Duodenal mucosa (tissue), 2 donors: Measurements from ENCODE around the gene ELL2.
A peak's percentile ranks its signal among the peaks of the same experiment; 100 is the strongest.

Experiments
- H3K27ac ChIP-seq: one replicate; pipeline ENCODE4 v1.7.0; 2013; ENCODE audit warnings: low read depth, low read length
- H3K27me3 ChIP-seq, 2 donors: one replicate each; pipeline ENCODE4 v1.7.0; 2013; ENCODE audit warnings: low read length in 2 of 2, control low read depth in 1 of 2; ENCODE audit not compliant: insufficient read depth in 2 of 2, control insufficient read depth in 1 of 2
- H3K36me3 ChIP-seq, 2 donors: one replicate each; pipeline ENCODE4 v1.7.0; 2013; ENCODE audit warnings: low read length in 2 of 2, control low read depth in 1 of 2; ENCODE audit not compliant: insufficient read depth in 2 of 2, control insufficient read depth in 1 of 2
- H3K4me1 ChIP-seq, 2 donors: one replicate each; pipeline ENCODE4 v1.7.0; 2013; ENCODE audit warnings: low read length in 2 of 2, control low read depth in 1 of 2; ENCODE audit not compliant: insufficient read depth in 2 of 2, control insufficient read depth in 1 of 2
- H3K4me3 ChIP-seq, 2 donors: one replicate each; pipeline ENCODE4 v1.7.0; 2013; ENCODE audit warnings: low read length in 2 of 2, low read depth in 1 of 2
- H3K9ac ChIP-seq, 2 donors: one replicate each; pipeline ENCODE4 v1.7.0; 2013; ENCODE audit warnings: low read length in 2 of 2, low read depth in 1 of 2
- H3K9me3 ChIP-seq, 2 donors: one replicate each; pipeline ENCODE4 v1.7.0; 2013; ENCODE audit warnings: low read length in 2 of 2, control low read depth in 1 of 2; ENCODE audit not compliant: control insufficient read depth in 1 of 2

Gene ELL2

DNA sequence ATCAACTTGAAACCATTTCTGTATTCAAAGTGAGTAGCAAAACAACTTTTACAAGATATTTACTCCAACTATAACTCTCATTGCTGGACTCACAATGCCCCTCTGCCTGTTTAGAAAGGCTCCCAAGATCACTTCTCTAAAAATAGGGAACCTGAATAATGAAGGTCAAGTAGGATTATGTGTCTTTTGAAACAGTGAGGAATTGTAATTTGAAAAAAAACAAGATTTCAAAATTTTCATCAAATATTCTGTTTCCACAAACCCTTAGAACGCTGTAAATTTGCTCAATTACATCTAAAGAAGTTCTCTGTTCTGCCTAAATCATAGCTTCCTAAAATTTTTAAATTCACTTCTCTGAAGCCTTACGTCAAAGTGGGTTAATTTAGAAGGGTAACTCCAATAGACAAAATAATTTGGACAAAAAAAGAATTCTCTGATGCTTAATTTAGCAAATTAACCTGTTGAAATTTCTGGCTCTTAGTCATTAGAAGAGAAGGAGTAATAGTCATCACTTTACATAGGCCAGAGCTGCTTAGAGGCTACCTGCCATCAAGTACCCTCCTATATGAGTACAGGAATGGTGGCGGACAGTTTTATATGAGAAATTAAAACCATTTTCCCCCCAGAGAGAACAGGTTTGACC is 4.0 kb downstream of the ELL2 start:
- Histone ChIP-seq H3K4me3 (peak overlapping the region; percentile 27 to 41), H3K9ac (no peak overlapping the region), H3K36me3 (no peaks in the 10 kb centered on the region), H3K27ac (no peak overlapping the region), H3K27me3 (no peaks in the 10 kb centered on the region), H3K4me1 (peaks cover 26 to 31% of the 10 kb centered on the region in 2 donors), H3K9me3 (no peaks in the 10 kb centered on the region)

DNA sequence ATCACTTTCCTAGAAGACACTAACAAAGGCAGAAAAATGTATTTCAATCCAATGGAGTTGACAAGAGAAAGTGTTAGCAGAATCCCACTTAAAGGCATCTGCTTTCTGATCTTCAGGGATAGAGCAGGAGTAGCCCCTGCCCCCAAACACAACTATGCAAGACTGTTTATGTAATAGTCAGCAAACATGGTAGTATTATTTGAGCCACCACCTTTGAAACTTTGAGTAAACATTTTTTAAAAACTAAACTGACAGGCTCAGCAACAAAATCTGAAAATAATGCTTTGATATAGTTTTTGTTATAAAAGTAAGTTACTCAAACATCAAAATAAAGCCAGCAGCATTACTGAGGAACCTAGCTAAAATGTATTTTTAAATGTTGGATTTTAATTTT is 4.8 kb downstream of the ELL2 start:
- Histone ChIP-seq H3K9me3 (no peaks in the 10 kb centered on the region), H3K9ac (no peak overlapping the region), H3K27me3 (no peaks in the 10 kb centered on the region), H3K27ac (no peak overlapping the region), H3K4me1 (peaks cover 20 to 31% of the 10 kb centered on the region in 2 donors), H3K4me3 (no peak overlapping the region), H3K36me3 (peaks cover 0 to 3% of the 10 kb centered on the region in 2 donors)

DNA sequence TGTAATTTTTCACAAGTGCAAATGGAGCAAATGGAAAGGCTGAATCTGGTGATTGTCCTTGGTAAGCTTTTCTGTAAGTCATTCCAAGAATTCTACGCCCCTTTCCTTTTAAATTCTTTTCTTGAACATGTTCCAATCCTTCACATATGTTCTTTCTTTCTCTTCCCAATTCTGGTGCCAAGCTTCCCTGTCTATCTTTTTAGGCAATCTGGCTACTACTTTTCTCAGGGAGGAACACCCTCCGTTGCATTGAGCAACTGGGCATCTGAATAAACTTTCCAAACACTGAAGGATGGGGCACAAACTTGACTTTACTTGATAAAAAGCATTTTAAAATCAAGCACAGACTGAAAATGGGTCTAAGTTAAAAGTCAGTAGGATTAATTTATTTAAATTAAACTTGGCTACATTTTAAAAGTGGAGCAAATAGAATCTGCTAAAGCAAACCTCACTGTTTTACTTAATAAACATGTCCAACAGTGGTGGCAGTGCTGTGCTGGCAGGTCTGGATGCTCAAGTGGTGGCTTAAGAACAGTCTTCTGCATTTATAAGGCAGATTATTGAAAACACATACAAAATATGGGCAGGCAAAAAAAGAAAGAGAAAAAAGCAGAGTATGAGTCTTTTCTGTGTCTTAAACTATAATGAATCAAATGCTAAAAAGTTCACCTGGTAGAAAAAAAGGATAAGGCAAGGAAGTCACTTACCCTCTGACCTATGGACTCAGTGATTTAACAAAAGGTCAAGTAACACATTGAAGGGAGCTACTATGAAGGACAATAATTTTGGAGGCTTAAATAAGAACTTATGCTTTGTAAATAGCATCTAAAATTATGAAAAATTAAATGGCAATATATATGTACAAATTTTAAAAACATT is 5.4 kb downstream of the ELL2 start:
- Histone ChIP-seq H3K4me3 (no peak overlapping the region), H3K27ac (no peak overlapping the region), H3K36me3 (peaks cover 0 to 4% of the 10 kb centered on the region in 2 donors), H3K9ac (no peak overlapping the region), H3K4me1 (peaks cover 20 to 31% of the 10 kb centered on the region in 2 donors), H3K27me3 (no peaks in the 10 kb centered on the region), H3K9me3 (no peaks in the 10 kb centered on the region)

DNA sequence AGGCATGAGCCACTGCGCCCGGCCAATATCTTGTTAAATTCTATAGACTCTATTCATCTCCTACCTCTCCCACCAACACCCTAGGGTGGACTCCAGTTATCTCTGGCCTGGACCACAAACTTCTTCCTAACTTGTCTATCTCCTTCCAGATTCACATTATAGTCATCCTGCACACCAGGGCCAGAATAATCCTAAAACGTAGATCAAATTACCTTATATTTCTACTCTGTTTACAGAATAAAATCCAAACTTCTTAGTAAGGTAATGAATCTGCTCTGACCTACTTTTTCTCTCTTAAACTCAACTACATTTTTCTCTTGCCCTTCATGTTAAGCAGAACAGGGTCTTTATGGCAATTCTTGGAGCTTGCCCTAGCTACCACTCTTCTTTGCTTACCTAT is 6.9 kb downstream of the ELL2 start:
- H3K4me1 ChIP-seq: peaks cover 15 to 36% of the 10 kb centered on the region in 2 donors
- no peaks in the 10 kb centered on the region for H3K9me3 ChIP-seq
- H3K9ac ChIP-seq: no peak overlapping the region
- H3K4me3 ChIP-seq: no peak overlapping the region
- no peak overlapping the region for H3K27ac ChIP-seq
- peaks cover 0 to 4% of the 10 kb centered on the region in 2 donors for H3K36me3 ChIP-seq
- no peaks in the 10 kb centered on the region for H3K27me3 ChIP-seq

DNA sequence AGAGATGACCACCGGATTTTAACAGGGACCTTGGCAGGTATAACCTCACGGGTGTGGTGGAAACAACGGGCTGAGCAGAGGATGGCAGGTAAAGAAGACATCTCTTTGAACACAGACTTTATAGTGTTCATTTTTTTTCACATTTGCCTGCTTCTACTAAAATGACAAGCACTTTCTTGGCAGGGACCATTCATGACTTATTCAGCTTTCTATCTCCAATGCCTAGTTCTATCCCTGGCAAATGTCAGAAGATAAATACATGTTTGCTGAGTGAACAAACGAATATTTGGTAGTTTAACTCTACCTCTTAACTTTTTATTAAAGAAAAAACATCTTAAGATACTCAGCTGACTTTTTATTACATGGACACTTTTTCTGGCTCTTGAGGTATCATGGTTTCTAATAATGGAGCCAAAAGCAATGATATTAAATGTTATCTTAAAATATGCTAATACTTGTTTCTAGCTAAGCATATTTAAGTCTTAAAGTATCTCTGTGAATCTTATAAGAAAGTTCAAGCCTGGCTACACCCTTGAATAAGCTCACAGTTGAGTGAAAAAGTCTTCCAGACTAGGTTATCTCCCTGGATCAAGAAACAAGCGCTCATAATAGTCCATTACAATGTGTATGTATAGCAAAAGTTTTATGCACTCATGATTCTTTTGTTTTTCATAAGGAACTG is 8.5 kb downstream of the ELL2 start:
- H3K27ac ChIP-seq: no peak overlapping the region
- H3K27me3 ChIP-seq: no peaks in the 10 kb centered on the region
- H3K9me3 ChIP-seq: no peaks in the 10 kb centered on the region
- H3K9ac ChIP-seq: no peak overlapping the region
- peaks cover 0 to 4% of the 10 kb centered on the region in 2 donors for H3K36me3 ChIP-seq
- H3K4me1 ChIP-seq: peaks cover 0 to 23% of the 10 kb centered on the region in 2 donors
- H3K4me3 ChIP-seq: no peak overlapping the region

DNA sequence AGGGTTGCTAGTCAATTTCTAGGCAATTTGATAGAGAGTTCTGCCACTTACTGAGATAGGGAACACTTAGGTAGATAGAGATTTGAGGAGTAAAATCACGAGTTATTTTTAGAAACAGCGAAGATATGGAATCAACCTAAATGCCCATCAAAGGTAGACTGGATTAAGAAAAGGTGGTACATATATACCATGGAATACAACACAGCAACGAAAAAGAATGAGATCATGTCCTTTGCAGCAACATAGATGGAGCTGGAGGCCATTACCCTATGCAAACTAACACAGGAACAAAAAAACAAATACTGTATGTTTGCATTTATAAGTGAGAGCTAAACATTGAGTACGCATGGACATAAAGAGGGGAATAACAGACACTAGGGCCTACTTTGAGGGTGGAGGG is 9.7 kb downstream of the ELL2 start:
- peaks cover 0 to 4% of the 10 kb centered on the region in 2 donors for H3K36me3 ChIP-seq
- H3K27ac ChIP-seq: no peak overlapping the region
- no peak overlapping the region for H3K4me3 ChIP-seq
- H3K4me1 ChIP-seq: peaks cover 0 to 22% of the 10 kb centered on the region in 2 donors
- no peaks in the 10 kb centered on the region for H3K9me3 ChIP-seq
- no peaks in the 10 kb centered on the region for H3K27me3 ChIP-seq
- H3K9ac ChIP-seq: no peak overlapping the region

DNA sequence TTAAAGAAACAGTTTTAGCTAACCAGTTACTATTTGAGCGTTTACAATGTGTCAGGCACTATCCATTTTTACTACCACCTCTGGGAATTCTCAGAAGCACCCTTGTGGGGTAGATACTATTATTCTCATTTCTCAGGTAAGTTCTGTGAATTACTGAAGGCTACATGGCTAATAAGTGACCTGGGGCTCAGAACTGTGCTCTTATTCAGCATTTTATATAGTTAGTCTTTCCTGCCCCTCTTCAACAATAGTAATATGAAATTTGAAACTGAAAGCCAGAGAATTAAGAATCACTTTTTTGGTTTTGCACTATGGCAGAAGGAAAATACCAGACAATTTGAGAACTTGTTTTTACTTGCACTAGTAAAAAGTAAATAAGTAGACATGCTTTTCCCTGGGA is 11.8 kb downstream of the ELL2 start:
- Histone ChIP-seq H3K9me3 (no peaks in the 10 kb centered on the region), H3K36me3 (peaks cover 0 to 4% of the 10 kb centered on the region in 2 donors), H3K9ac (no peak overlapping the region), H3K27ac (no peak overlapping the region), H3K4me3 (no peak overlapping the region), H3K27me3 (no peaks in the 10 kb centered on the region), H3K4me1 (peaks cover 0 to 7% of the 10 kb centered on the region in 2 donors)

DNA sequence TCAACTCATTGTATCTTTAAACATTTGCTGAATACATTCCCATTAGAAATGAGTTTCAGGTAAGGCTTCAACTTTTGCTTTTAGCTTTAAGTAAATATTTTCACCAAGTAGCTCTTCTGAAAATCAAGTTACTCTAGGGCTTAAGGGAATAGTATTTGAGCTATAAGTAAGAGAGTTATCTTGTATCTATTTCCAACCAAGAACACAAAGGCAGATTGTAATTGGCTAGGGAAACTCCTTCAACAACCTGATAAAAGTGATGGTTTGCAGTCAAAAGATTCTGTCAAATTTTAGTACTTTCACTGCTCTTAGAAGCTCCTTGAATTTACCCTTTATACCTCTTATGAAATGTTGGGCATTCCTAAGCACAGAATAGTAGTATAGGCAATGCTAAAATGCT is 13.0 kb downstream of the ELL2 start:
- peaks cover 0 to 4% of the 10 kb centered on the region in 2 donors for H3K36me3 ChIP-seq
- no peak overlapping the region for H3K4me3 ChIP-seq
- H3K9me3 ChIP-seq: no peaks in the 10 kb centered on the region
- peaks cover 0 to 6% of the 10 kb centered on the region in 2 donors for H3K4me1 ChIP-seq
- no peak overlapping the region for H3K27ac ChIP-seq
- no peak overlapping the region for H3K9ac ChIP-seq
- no peaks in the 10 kb centered on the region for H3K27me3 ChIP-seq

DNA sequence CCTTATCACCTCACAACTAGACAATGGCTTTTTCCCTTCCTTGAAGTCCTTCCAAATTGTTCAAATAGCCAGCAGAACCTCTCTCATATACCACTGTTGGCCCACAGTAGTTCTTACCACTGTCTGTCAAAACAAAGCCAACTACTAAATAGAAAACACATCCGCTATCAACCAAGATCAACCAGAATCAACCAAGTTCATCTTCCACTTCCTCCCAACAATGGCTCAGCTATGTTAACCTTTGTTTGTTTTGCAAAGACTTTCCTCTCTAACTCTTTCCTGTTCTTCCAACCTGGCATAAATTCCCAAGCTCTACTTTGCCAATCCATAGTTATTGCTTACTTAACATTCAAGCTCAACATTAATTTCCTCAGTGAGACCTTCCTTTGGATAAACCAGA is 15.2 kb downstream of the ELL2 start:
- Histone ChIP-seq H3K4me1 (peaks cover 0 to 12% of the 10 kb centered on the region in 2 donors), H3K9me3 (no peaks in the 10 kb centered on the region), H3K27me3 (no peaks in the 10 kb centered on the region), H3K9ac (no peak overlapping the region), H3K27ac (no peak overlapping the region), H3K36me3 (no peaks in the 10 kb centered on the region), H3K4me3 (no peak overlapping the region)

DNA sequence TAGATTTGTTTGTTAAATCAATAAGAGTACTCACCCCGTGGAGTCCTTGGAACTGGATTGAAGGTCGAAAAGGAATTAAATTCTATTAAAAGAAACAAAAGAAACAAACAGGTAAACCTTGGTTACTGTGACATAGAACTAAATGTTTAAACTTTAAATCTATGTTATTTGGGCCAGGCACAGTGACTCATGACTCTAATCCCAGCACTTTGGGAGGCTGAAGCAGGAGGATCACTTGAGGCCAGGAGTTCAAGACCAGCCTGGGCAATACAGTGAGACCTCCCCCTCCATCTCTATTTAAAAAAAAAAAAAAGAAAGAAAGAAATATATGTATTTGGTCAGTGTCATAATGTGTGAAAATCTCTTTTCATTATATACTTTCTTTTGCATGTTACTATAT is 18.7 kb downstream of the ELL2 start:
- Histone ChIP-seq H3K4me3 (no peak overlapping the region), H3K9ac (no peak overlapping the region), H3K27ac (no peak overlapping the region), H3K4me1 (peaks cover 0 to 7% of the 10 kb centered on the region in 2 donors), H3K9me3 (no peaks in the 10 kb centered on the region), H3K27me3 (no peaks in the 10 kb centered on the region), H3K36me3 (no peaks in the 10 kb centered on the region)
